GM21576 (cell line): Measurements from ENCODE around the gene POLE.
A peak's percentile ranks its signal among the peaks of the same experiment; 100 is the strongest.

ENCODE experiments used
- ATAC-seq: cut with Tn5 transposase; IDR thresholded peaks from one replicate; pipeline ENCODE4 v1.9.1; 2021; ENCODE audit warnings: mild to moderate bottlenecking, moderate library complexity; ENCODE audit not compliant: unreplicated experiment

POLE gene

DNA sequence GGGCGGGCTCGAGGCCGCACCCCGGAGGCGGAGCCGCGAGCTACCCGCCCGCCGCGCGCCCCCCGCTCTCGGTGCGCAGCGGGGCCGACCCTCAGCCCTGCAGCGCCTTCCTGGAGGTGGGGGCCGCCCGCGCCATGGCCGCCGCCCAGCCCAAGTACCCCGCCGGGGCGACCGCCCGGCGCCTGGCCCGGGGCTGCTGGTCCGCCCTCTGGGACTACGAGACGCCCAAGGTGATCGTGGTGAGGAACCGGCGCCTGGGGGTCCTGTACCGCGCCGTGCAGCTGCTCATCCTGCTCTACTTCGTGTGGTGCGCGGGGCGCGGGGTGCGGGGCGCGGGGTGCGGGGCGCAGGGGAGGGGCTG lies 68.5 kb downstream of the POLE start, which contains the start of gene P2RX2:
P2RX2 (plus strand) TSS at position 94 of the 361 bp plus-strand sequence; CDS start at position 135, 41 bp downstream.
- ATAC-seq, result no peak

DNA sequence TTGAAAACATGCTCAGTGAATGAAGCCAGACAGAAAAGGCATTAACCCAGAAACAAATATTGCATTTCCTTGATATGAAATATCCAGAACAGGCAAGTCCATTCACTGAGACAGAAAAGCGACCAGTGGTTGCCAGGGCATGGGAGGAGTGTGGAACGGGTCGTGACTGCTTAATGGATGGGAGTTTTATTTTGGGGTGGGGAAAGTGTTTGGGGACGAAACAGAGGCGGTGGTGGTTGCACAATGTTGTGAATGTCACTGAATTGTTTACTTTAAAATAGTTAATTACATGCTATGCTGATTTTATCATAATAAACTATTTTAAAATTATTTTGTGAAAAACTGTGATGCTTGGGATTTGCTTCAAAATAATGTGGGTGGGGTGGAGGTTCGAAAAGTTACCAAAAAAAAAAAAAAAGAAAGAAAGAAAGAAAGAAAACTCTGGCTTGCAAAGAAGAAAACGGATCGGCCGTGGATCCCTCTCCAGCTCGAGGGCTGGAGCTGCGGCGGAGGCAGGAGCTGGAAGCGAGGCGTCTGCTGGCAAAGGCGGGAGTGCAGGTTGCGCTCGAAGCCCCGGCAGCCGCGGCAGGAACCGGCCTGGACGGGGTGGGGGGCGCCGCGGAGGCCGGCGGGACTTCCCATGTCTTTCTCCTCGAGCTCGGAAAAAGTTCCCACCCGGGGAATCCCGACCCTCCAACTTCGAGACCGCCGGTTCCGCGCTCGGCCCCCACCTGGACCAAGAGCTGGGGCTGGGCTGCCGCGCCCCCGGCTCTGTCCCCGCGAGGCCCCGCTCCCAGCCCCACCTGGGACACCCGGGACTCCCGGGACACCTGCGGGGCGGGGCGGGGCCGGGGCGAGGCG lies 69.1 kb downstream of the POLE start:
- no peak for ATAC-seq

DNA sequence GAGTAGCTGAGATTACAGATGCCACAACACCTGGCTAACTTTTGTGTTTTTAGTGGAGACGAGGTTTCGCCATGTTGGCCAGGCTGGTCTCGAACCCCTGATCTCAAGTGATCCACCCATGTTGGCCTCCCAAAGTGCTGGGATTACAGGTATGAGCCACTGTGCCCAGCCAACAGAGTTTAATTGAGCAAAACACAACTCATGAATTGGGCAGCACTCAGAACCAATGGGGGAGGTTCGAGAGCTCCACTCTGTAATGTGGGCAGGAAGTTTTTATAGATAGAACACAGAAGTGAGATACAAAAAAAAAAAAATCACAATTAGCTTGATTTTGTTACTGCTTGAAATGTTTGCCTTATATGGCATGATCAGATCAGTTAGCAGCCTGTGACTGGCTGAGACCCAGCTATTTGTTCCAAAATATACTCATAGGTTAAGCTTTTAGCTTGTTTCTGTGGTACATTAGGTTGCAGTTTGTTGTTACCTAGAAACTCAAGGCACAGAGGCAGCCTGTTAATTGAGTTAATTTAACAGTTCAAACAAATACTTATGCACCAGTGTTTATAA lies 69.9 kb downstream of the POLE start:
- ATAC-seq, result no peak

DNA sequence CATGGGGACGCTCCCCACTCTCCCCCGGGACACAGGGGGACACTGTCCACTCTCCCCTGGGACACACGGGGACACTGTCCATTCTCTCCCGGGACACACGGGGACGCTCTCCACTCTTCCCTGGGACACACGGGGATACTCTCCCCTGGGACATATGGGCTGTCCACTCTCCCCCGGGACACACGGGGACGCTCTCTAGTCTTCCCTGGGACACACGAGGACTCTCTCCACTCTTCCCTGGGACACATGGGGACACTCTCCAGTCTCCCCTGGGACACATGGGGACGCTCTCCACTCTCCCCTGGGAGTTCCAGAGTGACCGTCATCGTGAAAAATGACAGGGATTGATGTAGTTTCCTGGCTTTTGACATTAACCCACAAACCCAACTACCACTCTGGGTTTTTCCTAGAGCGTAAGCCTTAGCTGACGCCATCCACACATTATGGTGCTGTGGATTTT lies 71.5 kb downstream of the POLE start:
- ATAC-seq, result no peak

DNA sequence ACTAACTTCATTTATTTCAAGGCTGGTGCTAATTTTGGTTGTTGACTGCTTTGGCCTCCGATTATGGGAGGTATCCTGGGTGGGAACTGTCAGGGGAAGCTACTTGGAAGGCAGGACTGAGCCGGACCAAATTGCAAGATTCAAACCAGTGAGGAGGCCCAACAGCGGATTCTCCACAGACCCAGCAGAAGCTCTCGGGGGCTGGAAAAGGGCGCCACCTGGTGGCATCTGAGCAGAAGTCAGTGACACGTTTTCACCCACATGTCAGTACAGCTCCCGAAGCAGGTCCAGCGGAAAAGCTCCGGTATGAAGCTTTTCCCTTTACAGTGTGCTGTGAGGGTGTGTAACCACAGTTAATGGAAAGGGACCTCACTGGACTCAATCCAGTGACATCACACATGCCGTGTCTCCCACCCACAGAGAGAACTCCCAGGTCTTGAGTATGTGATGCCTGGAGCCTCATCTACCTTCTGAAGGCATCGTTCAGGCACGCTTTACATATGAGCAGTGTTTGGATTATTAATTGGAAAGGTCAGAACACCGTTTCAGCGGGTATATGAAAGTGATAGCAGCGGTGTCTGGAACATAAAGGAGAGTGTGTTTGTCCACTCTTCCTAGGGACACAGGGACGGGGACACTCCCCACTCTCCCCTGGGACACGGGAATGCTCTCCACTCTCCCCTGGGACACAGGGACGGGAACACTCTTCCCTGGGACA lies 72.1 kb downstream of the POLE start:
- peak; percentile 46 for ATAC-seq

DNA sequence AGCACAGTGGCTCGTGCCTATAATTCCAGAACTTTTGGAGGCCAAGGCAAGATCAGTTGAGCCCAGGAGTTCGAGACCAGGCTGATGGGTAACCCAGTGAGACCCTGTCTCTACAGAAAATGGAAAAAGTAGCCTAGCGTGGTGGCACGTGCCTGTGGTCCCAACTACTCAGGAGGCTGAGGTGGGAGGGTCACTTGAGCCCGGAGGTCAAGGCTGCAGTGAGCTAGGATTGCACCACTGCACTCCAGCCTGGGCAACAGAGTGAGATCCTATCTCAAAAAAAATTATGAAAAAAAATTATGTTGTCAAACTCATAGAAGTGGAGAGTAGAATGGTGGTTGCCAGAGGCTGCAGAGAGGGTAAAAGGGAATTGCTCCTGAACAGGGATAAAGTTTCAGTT lies 73.1 kb downstream of the POLE start:
- no peak for ATAC-seq

DNA sequence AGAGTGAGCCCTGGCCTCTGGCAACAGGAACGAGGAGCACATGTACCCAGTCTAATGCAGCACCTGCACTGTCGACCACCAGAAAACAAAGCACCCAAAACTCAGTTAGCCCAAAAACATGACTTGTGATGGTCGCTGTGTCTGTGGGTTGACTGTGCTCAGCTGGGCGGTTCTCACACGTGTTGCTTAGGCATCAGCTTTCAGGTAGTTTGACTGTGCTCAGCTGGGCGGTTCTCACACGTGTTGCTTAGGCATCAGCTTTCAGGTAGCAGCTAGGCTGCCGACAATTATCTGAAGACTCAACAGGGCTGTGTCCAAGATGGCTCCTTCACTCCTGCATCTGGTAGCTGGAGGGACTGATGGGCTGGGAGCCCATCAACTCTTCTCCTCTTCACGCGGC lies 75.5 kb downstream of the POLE start:
- ATAC-seq, result no peak

DNA sequence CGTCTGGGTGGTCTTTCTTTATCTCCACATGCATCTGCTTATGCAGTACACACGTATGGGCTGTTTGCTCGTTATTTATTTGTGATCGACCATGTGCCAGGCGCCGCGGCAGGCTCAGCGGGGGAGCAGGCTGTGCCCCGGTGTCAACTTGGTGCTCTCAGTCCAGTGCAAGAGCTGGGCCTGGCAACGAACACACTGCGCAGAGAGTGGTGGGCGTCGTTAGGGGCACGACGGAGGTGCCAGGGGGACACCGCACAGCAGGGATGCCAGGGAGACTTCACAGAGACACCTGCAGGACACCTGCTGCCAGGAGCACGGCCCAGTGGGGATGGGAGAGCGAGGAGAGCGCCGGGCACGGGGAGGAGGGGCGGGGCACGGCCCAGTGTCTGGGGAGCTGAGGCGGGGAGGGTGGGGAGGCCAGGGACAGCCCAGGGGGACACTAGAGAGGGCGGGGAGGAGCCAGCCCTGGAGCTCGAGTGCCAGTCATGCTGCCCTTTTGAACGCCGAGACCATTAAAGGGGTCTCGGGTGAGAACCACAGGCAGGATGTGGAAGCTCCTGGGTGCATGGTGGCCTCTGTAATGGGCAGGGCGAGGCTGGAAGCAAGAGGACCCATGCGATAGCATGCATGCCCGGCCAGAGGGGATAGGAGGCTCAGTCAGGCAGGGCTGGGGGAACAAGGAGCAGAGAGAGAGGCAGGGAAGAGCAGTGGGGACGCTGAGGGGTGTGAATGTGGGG lies 76.1 kb downstream of the POLE start:
- no peak for ATAC-seq

DNA sequence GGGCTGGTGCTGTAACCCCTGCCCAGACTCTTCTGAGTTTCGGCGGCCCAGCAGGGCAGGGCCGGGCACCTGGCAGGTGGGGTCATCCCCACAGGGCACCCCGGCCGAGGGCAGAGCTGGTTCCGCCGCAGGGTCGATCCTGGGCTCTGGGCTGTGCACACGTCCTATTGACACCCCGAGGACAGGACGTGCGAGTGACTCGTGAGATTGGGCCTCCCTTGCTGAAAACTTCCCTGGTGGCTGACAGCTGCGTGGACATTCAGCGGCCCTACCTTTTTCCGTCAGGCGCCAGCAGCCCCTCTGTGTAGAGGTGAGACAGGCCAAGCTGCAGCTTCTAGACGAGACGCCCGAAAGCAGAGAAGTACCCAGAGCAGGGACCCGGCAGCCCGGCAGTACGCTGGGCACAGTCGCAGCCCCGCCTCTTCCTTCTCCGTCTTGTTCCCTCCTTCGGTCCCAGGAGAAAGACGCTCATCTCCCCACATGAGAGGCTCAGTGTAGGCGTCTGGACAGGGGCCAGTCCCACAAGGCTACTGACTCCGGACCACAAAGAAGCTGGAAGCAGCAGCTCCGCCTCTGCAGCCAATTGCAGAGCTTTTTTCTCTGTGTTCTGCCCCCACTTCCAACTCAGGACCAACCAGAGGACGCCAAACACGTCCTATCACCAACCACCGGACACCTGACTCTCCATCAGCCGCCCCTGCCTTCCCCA lies 76.9 kb downstream of the POLE start, which contains the start of gene LRCOL1:
LRCOL1 (minus strand) TSS at position 532 of the 709 bp plus-strand sequence. CDS start 4,331 bp downstream, outside the sequence.
- ATAC-seq, result no peak

DNA sequence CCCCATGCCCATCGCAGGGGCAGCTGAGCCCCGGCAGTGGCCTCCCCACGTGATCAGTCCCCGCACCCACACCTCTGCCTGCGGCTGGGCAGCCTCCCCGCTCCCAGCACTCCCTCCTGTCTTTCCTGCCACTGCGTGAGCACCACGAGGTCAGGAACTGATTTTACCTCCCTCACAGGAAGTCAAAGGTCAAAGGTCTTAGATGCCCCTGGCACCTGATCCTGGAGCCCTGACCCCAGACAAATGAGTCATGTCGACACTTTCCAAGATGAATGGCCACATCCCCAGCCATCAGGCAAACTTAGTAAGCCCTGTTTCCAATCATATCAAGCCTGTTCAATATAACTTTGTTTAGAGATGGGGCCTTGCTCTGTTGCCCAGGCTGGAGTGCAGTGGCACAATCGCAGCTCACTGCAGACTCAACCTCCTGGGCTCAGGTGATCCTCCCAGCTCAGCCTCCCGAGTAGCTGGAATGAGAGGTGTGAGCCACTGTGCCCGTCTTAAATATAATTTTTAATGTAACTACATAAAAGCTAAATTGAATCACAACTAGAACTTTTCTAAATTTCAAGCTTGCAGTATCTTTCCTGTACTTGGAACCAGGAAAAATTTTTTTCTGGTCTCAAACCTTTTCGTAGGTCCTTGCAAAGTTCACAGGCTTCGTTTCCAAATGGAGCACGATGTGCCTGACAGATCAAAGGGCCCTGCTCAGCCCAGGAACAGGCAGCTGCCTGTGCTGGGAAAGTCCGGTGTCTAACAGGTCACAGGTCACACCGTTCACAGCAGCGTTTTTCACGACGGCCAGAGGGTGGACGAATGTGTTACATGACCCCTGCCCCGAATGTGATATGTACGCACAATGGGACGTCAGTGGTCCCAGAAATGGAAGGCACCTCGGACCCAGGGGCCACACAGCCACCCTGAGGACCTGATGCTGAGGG lies 78.6 kb downstream of the POLE start:
- ATAC-seq, result no peak

DNA sequence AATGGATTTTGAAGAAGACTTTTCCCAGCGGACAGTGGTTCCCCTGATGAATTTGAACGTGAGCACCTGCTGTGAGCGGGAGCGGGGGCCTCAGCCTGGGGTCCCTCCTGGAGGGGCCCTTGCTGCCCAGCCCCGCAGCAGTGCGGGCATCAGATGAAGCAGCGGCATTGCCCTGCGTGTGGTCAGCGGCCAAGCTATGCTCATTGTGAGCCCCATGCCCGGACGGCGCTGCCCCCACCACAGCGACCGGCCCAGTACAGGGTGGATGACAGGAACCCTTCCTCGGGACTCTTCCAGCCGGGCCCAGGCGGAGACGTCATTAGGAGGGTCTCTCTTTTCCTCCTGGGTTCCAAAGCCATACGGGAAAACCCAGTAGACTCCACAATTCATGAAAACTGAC lies 80.2 kb downstream of the POLE start:
- ATAC-seq, result no peak

DNA sequence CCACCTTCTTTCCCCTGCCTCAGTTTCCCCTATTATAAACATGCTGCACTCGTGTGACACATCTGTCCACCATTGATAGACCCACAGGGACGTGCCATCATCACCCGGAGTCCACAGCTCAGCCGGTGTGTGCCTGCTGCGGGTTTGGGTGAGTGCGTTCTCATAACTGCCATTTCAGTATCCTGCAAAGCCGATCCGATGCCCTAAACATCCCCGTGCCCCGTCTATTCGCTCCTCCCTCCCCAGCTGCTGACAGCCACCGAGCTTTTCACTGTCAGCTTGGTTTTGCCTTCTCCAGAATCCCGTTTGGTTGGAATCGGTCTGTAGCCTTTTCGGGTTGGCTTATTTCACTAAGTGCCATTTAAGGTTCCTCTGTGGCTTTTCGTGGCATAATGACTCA lies 80.7 kb downstream of the POLE start:
- no peak for ATAC-seq

DNA sequence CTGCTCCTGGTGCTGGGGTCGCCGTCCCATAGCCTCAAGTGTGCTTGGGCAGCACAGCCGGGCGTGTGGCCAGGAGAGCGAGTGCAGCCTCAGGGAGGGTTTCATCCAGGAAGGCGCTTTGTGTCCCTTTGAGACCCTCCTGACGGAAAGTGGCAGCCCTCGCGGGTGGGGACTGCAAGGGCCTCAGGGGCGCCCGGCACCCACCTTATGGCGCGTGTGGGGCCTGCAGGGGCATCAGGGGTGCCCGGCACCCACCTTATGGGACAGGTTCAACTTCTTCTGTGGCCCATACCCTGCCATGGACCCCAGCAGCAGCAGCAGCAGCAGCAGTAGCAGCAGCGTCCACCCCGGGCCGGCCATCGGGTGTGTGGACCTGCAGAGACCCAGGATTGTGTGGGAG lies 81.2 kb downstream of the POLE start:
- no peak for ATAC-seq

DNA sequence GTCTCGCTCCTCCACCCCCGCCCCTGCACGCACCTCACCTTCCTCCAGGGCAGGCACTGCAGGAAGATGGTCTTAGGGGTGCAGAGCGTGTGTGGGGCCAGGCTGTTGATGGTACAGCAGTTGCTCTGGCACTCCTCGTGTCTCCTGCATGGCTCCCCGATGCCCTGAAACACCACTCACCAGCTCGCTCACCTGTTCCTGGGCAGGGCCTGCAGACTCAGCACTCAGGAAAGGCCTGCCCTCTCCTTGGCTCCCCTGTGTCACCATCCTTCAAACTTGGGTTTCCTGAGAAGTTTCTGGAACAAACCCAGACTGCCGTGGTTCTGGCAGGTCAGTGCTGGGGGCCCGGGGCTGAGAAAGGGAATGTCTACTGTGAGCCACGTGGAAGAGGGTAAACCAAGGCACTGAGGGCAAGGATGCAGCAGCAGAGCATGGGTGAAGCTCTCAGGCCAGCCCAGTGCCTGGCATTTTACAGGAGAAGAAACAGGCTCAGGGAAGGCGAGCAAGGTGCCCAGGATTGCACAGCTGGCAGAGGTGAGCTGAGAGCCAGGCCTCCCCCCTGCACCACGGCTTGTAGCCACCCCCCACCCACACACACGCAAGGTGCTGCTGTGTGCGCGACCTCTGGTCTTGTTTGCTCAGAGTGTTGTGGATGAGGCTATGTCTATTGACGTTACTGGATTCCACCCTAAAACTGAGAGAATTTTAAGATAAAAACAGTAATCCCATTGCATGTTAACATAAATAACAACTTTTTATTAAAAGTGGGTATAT lies 82.3 kb downstream of the POLE start:
- ATAC-seq, result no peak

DNA sequence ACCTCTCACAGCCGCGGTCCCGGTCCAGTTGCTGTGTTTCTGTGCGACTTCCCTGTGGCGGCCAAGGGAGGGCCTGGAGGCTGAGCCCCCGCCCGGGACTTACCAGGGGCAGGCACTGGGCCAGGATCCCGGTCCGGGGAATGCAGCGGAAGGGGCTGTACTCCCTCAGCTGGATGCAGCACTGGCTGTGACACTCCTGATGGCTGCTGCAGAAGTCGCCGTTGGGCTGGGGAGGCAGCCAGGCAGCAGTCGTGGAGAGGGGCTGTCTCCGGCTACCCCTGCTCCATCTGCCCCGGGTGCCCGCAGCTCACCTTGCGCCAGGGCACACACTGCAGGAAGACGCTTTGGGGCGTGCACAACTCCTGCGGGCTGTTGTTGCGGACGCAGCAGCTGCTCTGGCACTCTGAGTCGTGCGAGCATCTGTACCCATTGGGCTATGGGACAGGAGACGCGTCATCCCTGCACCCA lies 83.0 kb downstream of the POLE start:
- ATAC-seq, result no peak

DNA sequence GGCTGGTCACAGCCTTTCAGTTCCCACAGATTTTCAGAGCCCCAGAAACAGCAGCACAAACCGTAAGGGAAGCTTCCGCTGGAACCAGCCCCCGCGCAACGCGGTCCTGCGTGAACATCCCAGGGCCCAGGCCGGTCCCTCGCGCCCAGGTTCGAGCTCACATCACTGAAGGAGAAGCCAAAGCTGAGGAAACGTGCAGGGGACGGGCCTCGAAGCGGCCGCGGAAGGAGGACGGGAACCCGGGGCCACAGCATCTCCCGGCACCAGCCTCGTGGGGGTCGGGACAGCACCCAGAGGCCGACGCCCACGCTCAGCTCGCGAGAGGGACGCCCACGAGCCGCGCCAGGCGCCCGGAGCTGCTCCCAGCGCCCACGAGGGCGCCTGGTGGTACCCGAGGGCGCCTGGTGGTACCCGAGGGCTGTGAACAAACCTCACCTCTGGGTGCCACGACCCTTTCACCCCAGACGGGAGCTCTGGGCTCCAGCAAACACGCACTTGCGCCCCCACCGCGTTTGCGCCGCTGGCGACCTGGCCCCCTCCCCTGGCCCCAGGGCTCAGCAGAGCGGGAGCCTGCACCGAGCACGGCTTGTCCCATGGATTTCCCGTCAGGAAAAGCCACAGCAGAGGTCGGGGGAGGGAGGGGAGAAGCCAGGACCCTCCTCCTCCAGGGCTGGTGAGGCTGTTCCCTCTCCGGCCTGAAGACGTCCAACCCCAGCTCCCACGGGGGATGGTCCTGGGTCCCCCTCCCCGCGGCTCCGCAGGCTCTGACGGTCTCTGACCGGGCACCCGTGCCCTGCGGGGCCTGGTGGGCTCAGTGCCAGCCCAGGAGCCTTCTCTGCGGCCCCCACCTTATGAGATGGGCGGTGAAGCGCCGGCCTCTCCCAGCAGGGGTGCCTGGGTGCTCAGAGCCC lies 83.6 kb downstream of the POLE start:
- no peak for ATAC-seq

DNA sequence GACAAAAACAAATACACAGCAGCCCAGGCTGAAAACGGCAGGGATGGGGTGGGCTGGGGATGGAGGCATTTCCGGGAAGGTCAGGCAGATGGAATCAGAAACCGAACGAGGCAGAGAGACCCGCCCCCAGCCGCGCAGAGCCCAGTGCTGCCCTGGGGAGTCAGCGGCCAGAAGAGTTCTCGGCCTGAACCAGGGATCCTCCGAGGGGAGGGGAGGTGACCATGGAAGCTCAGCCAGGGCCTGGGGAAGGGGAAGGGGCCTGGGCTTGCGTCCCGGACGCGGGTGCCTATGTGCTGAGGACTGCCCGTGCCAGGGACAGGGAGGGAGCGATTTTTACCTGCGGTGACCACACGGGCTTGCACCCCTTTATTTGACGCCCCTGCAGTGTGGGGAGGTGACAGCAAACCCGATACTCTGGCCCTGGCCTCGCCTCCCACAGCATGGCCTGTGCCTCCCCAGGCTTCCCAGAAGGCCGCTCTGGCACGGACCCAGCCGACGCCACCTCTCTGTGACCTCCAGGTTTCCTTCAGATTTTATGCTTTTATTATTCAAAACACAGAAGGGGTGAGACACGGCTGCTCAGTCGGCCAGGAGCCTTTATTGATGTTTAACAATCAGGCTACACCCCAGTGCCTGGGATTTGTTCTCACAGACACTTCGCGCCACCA lies 84.4 kb downstream of the POLE start:
- no peak for ATAC-seq
